ENCODE measurements around the gene CFAP61. TPM values are rescaled to one million over a fixed set of nuclear protein-coding genes. Genes with fewer than 3 reads are reported as not detected.

CFAP61 gene
- total and polyA plus RNA-seq, 12 donors, result 0.53 to 3.6 (median 1.1) TPM; not detected in 3

- WGBS, 4 donors, result 56 to 71% (median 63%) methylated on average over 3 of the region's 3 CpGs
- Histone ChIP-seq H3K27me3 (no peaks in the 10 kb centered on the region), H3K36me3 (replicated peaks in 1 of 2) (no peaks in the 10 kb centered on the region), H3K4me1 (replicated peaks in 1 of 2) (no peaks in the 10 kb centered on the region), H3K4me3 (no peak overlapping the region), H3K9me3 (replicated peaks in 1 of 3) (no peaks in the 10 kb centered on the region), H3K27ac (no peak overlapping the region)
- no peak for DNase-seq
- TF ChIP-seq POLR2A (IDR thresholded peaks at IDR 0.05) (no peak), CTCF (IDR thresholded peaks at IDR 0.05) (no peak)
- intact Hi-C loops (cut with DNase I), result no loop called here
These were observed 115.4 kb downstream of the CFAP61 start for GRCh38 chr20:20167698-20168097.

- WGBS, 4 donors, result 69 to 87% (median 77%) methylated on average over 1 of the region's 1 CpG
- H3K4me1 ChIP-seq (replicated peaks in 1 of 2), result no peaks in the 10 kb centered on the region
- no peak for DNase-seq
- H3K4me3 ChIP-seq, result no peak overlapping the region
- no peaks in the 10 kb centered on the region for H3K36me3 ChIP-seq (replicated peaks in 1 of 2)
- TF ChIP-seq POLR2A (IDR thresholded peaks at IDR 0.05) (no peak), CTCF (IDR thresholded peaks at IDR 0.05) (no peak)
- H3K27me3 ChIP-seq, result no peaks in the 10 kb centered on the region
- no peak overlapping the region for H3K27ac ChIP-seq
- intact Hi-C loops (cut with DNase I), result no loop called here
- no peaks in the 10 kb centered on the region for H3K9me3 ChIP-seq (replicated peaks in 1 of 3)
These were observed 120.9 kb downstream of the CFAP61 start for GRCh38 chr20:20173254-20173653.

GRCh38 chr20:20174089-20174835 lies 121.9 kb downstream of the CFAP61 start:
- no peaks in the 10 kb centered on the region for H3K36me3 ChIP-seq (replicated peaks in 1 of 2)
- H3K27me3 ChIP-seq, result no peaks in the 10 kb centered on the region
- H3K9me3 ChIP-seq (replicated peaks in 1 of 3), result no peaks in the 10 kb centered on the region
- intact Hi-C loops (cut with DNase I), result no loop called here
- WGBS, 4 donors, result 76 to 81% (median 78%) methylated on average over 10 of the region's 10 CpGs
- no peak for TF ChIP-seq CTCF (IDR thresholded peaks at IDR 0.05)
- TF ChIP-seq POLR2A (IDR thresholded peaks at IDR 0.05), result no peak
- H3K4me3 ChIP-seq, result no peak overlapping the region
- DNase-seq, result no peak
- H3K27ac ChIP-seq, result no peak overlapping the region
- H3K4me1 ChIP-seq (replicated peaks in 1 of 2), result no peaks in the 10 kb centered on the region

GRCh38 chr20:20181322-20181721 lies 129.0 kb downstream of the CFAP61 start:
- no peak overlapping the region for H3K27ac ChIP-seq
- TF ChIP-seq CTCF (IDR thresholded peaks at IDR 0.05) (no peak), POLR2A (IDR thresholded peaks at IDR 0.05) (no peak)
- intact Hi-C loops (cut with DNase I), result no loop called here
- WGBS, 4 donors, result 61 to 78% (median 73%) methylated on average over 3 of the region's 3 CpGs
- H3K4me1 ChIP-seq (replicated peaks in 1 of 2), result no peaks in the 10 kb centered on the region
- no peak overlapping the region for H3K4me3 ChIP-seq
- H3K36me3 ChIP-seq (replicated peaks in 1 of 2), result no peaks in the 10 kb centered on the region
- no peak for DNase-seq
- peaks cover 5% of the 10 kb centered on the region for H3K27me3 ChIP-seq
- no peaks in the 10 kb centered on the region for H3K9me3 ChIP-seq (replicated peaks in 1 of 3)

Measured in adrenal gland (tissue), 12 donors.